K562 (cell line): ENCODE measurements around the gene NR3C1. TPM values are rescaled to one million over a fixed set of nuclear protein-coding genes. Genes with fewer than 3 reads are reported as not detected.
A peak's percentile ranks its signal among the peaks of the same experiment; 100 is the strongest.

Experiments
- ARHGAP35 ChIP-seq: fragments of 450-650 bp; IDR thresholded peaks from 2 replicates; pipeline ENCODE4 v1.6.1; 2018; ENCODE audit not compliant: partially characterized antibody
- ASH1L ChIP-seq: fragments of 450-650 bp; IDR thresholded peaks from 2 replicates; pipeline ENCODE4 v1.6.1; 2018; ENCODE audit warnings: borderline replicate concordance, mild to moderate bottlenecking, low read depth; ENCODE audit not compliant: partially characterized antibody
- BCL6 ChIP-seq: fragments of 250-450 bp; sonication (Bioruptor Pico); IDR thresholded peaks from 2 replicates; pipeline ENCODE4 v1.4.0; 2020
- HNRNPLL ChIP-seq: fragments of 200-400 bp; formaldehyde crosslinking; IDR thresholded peaks from 2 replicates; pipeline ENCODE4 v1.6.1; 2017; ENCODE audit warnings: low read length, low read depth, mild to moderate bottlenecking; ENCODE audit not compliant: poor library complexity, severe bottlenecking
- MITF ChIP-seq: IDR thresholded peaks from 2 replicates; pipeline ENCODE4 v1.6.1; 2014; ENCODE audit warnings: antibody characterized with exemption
- NUFIP1 ChIP-seq: fragments of 450-650 bp; IDR thresholded peaks from 2 replicates; pipeline ENCODE4 v1.6.1; 2018; ENCODE audit not compliant: partially characterized antibody
- PHB ChIP-seq: fragments of 250-450 bp; sonication (Bioruptor Pico); IDR thresholded peaks from 2 replicates; pipeline ENCODE4 v1.5.0; 2021
- PHF8 ChIP-seq: fragments of 200-600 bp; sonication (generic); IDR thresholded peaks from 2 replicates; pipeline ENCODE4 v1.6.1; 2012; ENCODE audit warnings: mixed run types, mild to moderate bottlenecking, inconsistent platforms, low read length, moderate library complexity, borderline replicate concordance
- RBM22 ChIP-seq: fragments of 200-400 bp; formaldehyde crosslinking; IDR thresholded peaks from 2 replicates; pipeline ENCODE4 v1.6.1; 2018; ENCODE audit warnings: low read length, low read depth; ENCODE audit not compliant: poor library complexity, severe bottlenecking
- SAP30 ChIP-seq: fragments of 200-600 bp; sonication (generic); IDR thresholded peaks from 2 replicates; pipeline ENCODE4 v1.6.1; 2012; ENCODE audit warnings: borderline replicate concordance, low read depth, mild to moderate bottlenecking, moderate library complexity, low read length, control low read depth, inconsistent platforms; ENCODE audit not compliant: insufficient read depth, poor library complexity, severe bottlenecking
- SMAD4 ChIP-seq: fragments of 250-450 bp; sonication (Bioruptor Pico); conservative IDR thresholded peaks from 2 replicates; pipeline ENCODE4 v1.8.0; 2021; ENCODE audit warnings: inconsistent platforms, mild to moderate bottlenecking, moderate library complexity
- SOX6 ChIP-seq: fragments of 450-650 bp; IDR thresholded peaks from 2 replicates; pipeline ENCODE4 v1.6.1; 2014; ENCODE audit warnings: mild to moderate bottlenecking
- SRSF1 ChIP-seq: fragments of 200-400 bp; formaldehyde crosslinking; IDR thresholded peaks from 2 replicates; pipeline ENCODE4 v1.6.1; 2017; ENCODE audit warnings: mild to moderate bottlenecking, low read depth, low read length, moderate library complexity
- U2AF2 ChIP-seq: fragments of 200-400 bp; formaldehyde crosslinking; optimal IDR thresholded peaks from 2 replicates; pipeline ENCODE3; 2017; ENCODE audit warnings: low read depth, mild to moderate bottlenecking, low read length
- ZBTB40 ChIP-seq, 2 experiments: fragments of 450-650 bp in 1 of 2; sonication (generic) in 1 of 2; formaldehyde crosslinking in 1 of 2; IDR thresholded peaks; 2 replicates each; pipeline versions ENCODE4 v1.7.1 to v1.9.0; 2016 to 2022; ENCODE audit warnings: inconsistent platforms in 1 of 2, mild to moderate bottlenecking in 1 of 2, missing genetic modification reagents in 1 of 2
- ZC3H8 ChIP-seq: fragments of 450-650 bp; IDR thresholded peaks from 2 replicates; pipeline ENCODE4 v1.6.1; 2017
- ZFX ChIP-seq: sonication (generic); formaldehyde crosslinking; IDR thresholded peaks from 2 replicates; pipeline ENCODE4 v1.8.0; 2022; ENCODE audit warnings: mild to moderate bottlenecking, missing genetic modification reagents, moderate library complexity
- ZNF316 ChIP-seq: fragments of 450-650 bp; IDR thresholded peaks from 2 replicates; pipeline ENCODE4 v1.6.1; 2016
- polyA plus RNA-seq, 8 experiments: library from polyadenylated mRNA; depleted of rRNA in 4 of 8; stranded (reverse) in 5 of 8; unstranded in 3 of 8; fragments of >200 nt; fragmentation: Nextera tagmentation in 2 of 8; fragmentation: Illumina TruSeq in 1 of 8; extraction: Ambion mirVana in 2 of 8; extraction: Trizol in 1 of 8; gene quantifications; 2 replicates each; pipeline versions ENCODE4 v1.2.1 to v1.2.3, GENCODE V29; 2011 to 2014; ENCODE audit warnings: inconsistent platforms in 1 of 8, missing spikeins in 1 of 8
- total RNA-seq, 7 experiments: library from RNA; depleted of rRNA in 6 of 7; stranded (reverse); fragments of >200 nt in 6 of 7; fragmentation: Illumina TruSeq in 2 of 7; extraction: Trizol in 2 of 7; gene quantifications; 2 replicates each; pipeline versions ENCODE4 v1.2.1 to v1.2.3, GENCODE V29; 2011 to 2021; ENCODE audit warnings: low replicate concordance in 1 of 7

The NR3C1 gene
- total and polyA plus RNA-seq, 9 of the 15 experiments (the other 6 are each of a cell fraction or from before 2014, with no cell fraction given), result 8.2 to 36.0 (median 15.0) TPM

- peak; percentile 85 for TF ChIP-seq ZBTB40 (IDR thresholded peaks at IDR 0.05)
- no peak for TF ChIP-seq ZBTB40 (CRISPR knock-in tag; IDR thresholded peaks at IDR 0.05)
- TF ChIP-seq ASH1L, result peak; percentile 22
- TF ChIP-seq SRSF1, result no peak
- TF ChIP-seq ZFX (CRISPR knock-in tag), result peak; percentile 82
- peak; percentile 73 for TF ChIP-seq PHF8
- no peak for TF ChIP-seq RBM22
- TF ChIP-seq MITF, result no peak
- no peak for TF ChIP-seq ARHGAP35
- no peak for TF ChIP-seq NUFIP1
- peak; percentile 64; the same call in 1 of the 2 replicates for TF ChIP-seq SMAD4 (CRISPR knock-in tag)
- no peak for TF ChIP-seq PHB (CRISPR knock-in tag)
- no peak for TF ChIP-seq HNRNPLL
- TF ChIP-seq SAP30, result peak; percentile 74
- no peak for TF ChIP-seq BCL6 (CRISPR knock-in tag)
- TF ChIP-seq SOX6, result no peak
- TF ChIP-seq ZNF316, result no peak
- TF ChIP-seq U2AF2, result no peak
- no peak for TF ChIP-seq ZC3H8
These were observed 1.8 kb upstream of the NR3C1 start (continued) for GRCh38 chr5:143405063-143405848.
